H1 (cell line): ENCODE results near the gene FFAR2. TPM values are rescaled to one million over a fixed set of nuclear protein-coding genes. Genes with fewer than 3 reads are reported as not detected.

Source experiments
- CTCF ChIA-PET: fragments of 300-600 bp; sonication (Branson Sonifier 250); formaldehyde crosslinking; loops from one replicate; lab custom pipeline; 2021; ENCODE audit not compliant: partially characterized antibody; lab: Charles Lee
- POLR2A ChIA-PET: fragments of 300-600 bp; sonication (Branson Sonifier 250); formaldehyde crosslinking; loops from one replicate; lab custom pipeline; 2021; ENCODE audit warnings: inconsistent platforms; ENCODE audit not compliant: partially characterized antibody; lab: Charles Lee
- DNase-seq, 2 experiments: peaks; one replicate each; pipeline versions ENCODE4 v3.0.0 to v3.0.0-alpha.2; 2010 to 2022; ENCODE audit warnings: low spot score in 2 of 2, low read depth in 1 of 2, mixed read lengths in 1 of 2
- FAIRE-seq: peaks from 2 replicates; lab custom pipeline; 2011; peaks lifted over from hg19 to GRCh38; lab: Jason Lieb, UNC
- H2AFZ ChIP-seq: 2 replicates; pipeline ENCODE4 v1.8.1; 2012; ENCODE audit warnings: low read length, inconsistent platforms
- H2AK5ac ChIP-seq: 2 replicates; pipeline ENCODE4 v1.6.1; 2013; ENCODE audit warnings: low read depth, low read length
- H2BK120ac ChIP-seq: replicated peaks from 2 replicates; pipeline ENCODE3; 2013; ENCODE audit warnings: low read depth, low read length, inconsistent platforms
- H2BK12ac ChIP-seq: 2 replicates; pipeline ENCODE4 v1.6.1; 2013; ENCODE audit warnings: low read depth, low read length
- H2BK15ac ChIP-seq: 2 replicates; pipeline ENCODE4 v1.6.1; 2013; ENCODE audit warnings: low read length
- H2BK20ac ChIP-seq: 2 replicates; pipeline ENCODE4 v1.6.1; 2013; ENCODE audit warnings: low read length
- H2BK5ac ChIP-seq: 2 replicates; pipeline ENCODE4 v1.6.1; 2013; ENCODE audit warnings: low read depth, low read length
- H3K14ac ChIP-seq: 2 replicates; pipeline ENCODE4 v1.6.1; 2013; ENCODE audit warnings: inconsistent platforms; ENCODE audit not compliant: insufficient read length
- H3K18ac ChIP-seq: 2 replicates; pipeline ENCODE4 v1.6.1; 2013; ENCODE audit warnings: low read length; ENCODE audit errors: extremely low read depth
- H3K23ac ChIP-seq: 2 replicates; pipeline ENCODE4 v1.6.1; 2013; ENCODE audit warnings: inconsistent platforms; ENCODE audit not compliant: insufficient read length
- H3K23me2 ChIP-seq: 2 replicates; pipeline ENCODE4 v1.6.1; 2013; ENCODE audit warnings: low read depth, low read length
- H3K27ac ChIP-seq: 2 replicates; pipeline ENCODE4 v1.6.1; 2011; ENCODE audit warnings: low read depth, low read length, inconsistent platforms
- H3K27me3 ChIP-seq, 4 experiments: replicated peaks in 1 of 4; 1 replicate in 1 of 4; 2 replicates in 3 of 4; pipeline versions ENCODE4 v1.6.1 to v1.8.1; 2011 to 2013; ENCODE audit warnings: low read length in 3 of 4, mild to moderate bottlenecking in 3 of 4, inconsistent platforms in 2 of 4, mixed read lengths in 2 of 4, moderate library complexity in 1 of 4; ENCODE audit not compliant: control insufficient read depth in 3 of 4, insufficient read depth in 3 of 4; ENCODE audit errors: extremely low read depth in 1 of 4
- H3K36me3 ChIP-seq, 4 experiments: 2 replicates each; pipeline versions ENCODE4 v1.6.1 to v1.8.1; 2011 to 2013; ENCODE audit warnings: mild to moderate bottlenecking in 4 of 4, low read length in 3 of 4, moderate library complexity in 2 of 4, control low read depth in 1 of 4, inconsistent platforms in 1 of 4; ENCODE audit not compliant: insufficient read depth in 4 of 4, control insufficient read depth in 2 of 4
- H3K4ac ChIP-seq: replicated peaks from 2 replicates; pipeline ENCODE3; 2013; ENCODE audit warnings: low read length, low read depth, mixed read lengths, inconsistent platforms; ENCODE audit not compliant: insufficient read length
- H3K4me1 ChIP-seq, 4 experiments: replicated peaks in 1 of 4; 1 replicate in 1 of 4; 2 replicates in 3 of 4; pipeline versions ENCODE4 v1.6.1 to v1.8.1; 2011 to 2013; ENCODE audit warnings: low read length in 3 of 4, inconsistent platforms in 2 of 4, mixed read lengths in 1 of 4; ENCODE audit not compliant: insufficient read depth in 4 of 4, control insufficient read depth in 3 of 4
- H3K4me2 ChIP-seq, 2 experiments: 2 replicates each; pipeline versions ENCODE4 v1.6.1 to v1.8.1; 2011 to 2013; ENCODE audit warnings: low read depth in 2 of 2, low read length in 2 of 2, control low read depth in 1 of 2, inconsistent platforms in 1 of 2, mild to moderate bottlenecking in 1 of 2; ENCODE audit not compliant: insufficient read depth in 1 of 2
- H3K4me3 ChIP-seq, 4 experiments: fragments of 200-600, 300-600 bp in 1 of 4; sonication (generic), shearing (Covaris generic), sonication (Bioruptor Twin) in 1 of 4; 2 replicates each; pipeline versions ENCODE4 v1.5.1 to v1.8.1; 2011 to 2016; ENCODE audit warnings: low read length in 4 of 4, low read depth in 3 of 4, control low read depth in 2 of 4, inconsistent platforms in 2 of 4, mild to moderate bottlenecking in 2 of 4, mixed read lengths in 1 of 4, moderate library complexity in 1 of 4; ENCODE audit not compliant: insufficient read depth in 2 of 4; ENCODE audit errors: extremely low read depth in 1 of 4
- H3K56ac ChIP-seq: replicated peaks from 2 replicates; pipeline ENCODE3; 2013; ENCODE audit warnings: low read depth, mild to moderate bottlenecking, mixed read lengths, low read length, inconsistent platforms; ENCODE audit not compliant: insufficient read length
- H3K79me1 ChIP-seq: 2 replicates; pipeline ENCODE4 v1.6.1; 2013; ENCODE audit warnings: low read depth, low read length, control low read depth
- H3K79me2 ChIP-seq, 2 experiments: 2 replicates each; pipeline versions ENCODE4 v1.6.1 to v1.8.1; 2012 to 2013; ENCODE audit warnings: low read length in 2 of 2, mild to moderate bottlenecking in 2 of 2, inconsistent platforms in 1 of 2; ENCODE audit not compliant: insufficient read depth in 2 of 2, control insufficient read depth in 1 of 2
- H3K9ac ChIP-seq, 4 experiments: replicated peaks in 1 of 4; 1 replicate in 1 of 4; 2 replicates in 3 of 4; pipeline versions ENCODE4 v1.6.1 to v1.8.1; 2011 to 2013; ENCODE audit warnings: low read depth in 3 of 4, low read length in 3 of 4, control low read depth in 2 of 4, mild to moderate bottlenecking in 2 of 4, moderate library complexity in 2 of 4, inconsistent platforms in 1 of 4; ENCODE audit errors: extremely low read depth in 1 of 4
- H3K9me3 ChIP-seq, 2 experiments: 2 replicates each; pipeline versions ENCODE4 v1.6.1 to v1.8.1; 2012 to 2013; ENCODE audit warnings: mild to moderate bottlenecking in 2 of 2, moderate library complexity in 2 of 2, control low read depth in 1 of 2, inconsistent platforms in 1 of 2, low read depth in 1 of 2, low read length in 1 of 2, mixed read lengths in 1 of 2; ENCODE audit not compliant: insufficient read depth in 2 of 2
- H4K20me1 ChIP-seq, 2 experiments: replicated peaks in 1 of 2; 2 replicates each; pipeline versions ENCODE3 to v1.8.1; 2011 to 2013; ENCODE audit warnings: inconsistent platforms in 2 of 2, low read length in 2 of 2, mild to moderate bottlenecking in 1 of 2; ENCODE audit not compliant: insufficient read depth in 2 of 2, control insufficient read depth in 1 of 2
- H4K5ac ChIP-seq: 2 replicates; pipeline ENCODE4 v1.6.1; 2013; ENCODE audit warnings: low read length, low read depth, mixed read lengths, inconsistent platforms; ENCODE audit not compliant: insufficient read length
- H4K8ac ChIP-seq: 2 replicates; pipeline ENCODE4 v1.8.0; 2013; ENCODE audit warnings: mild to moderate bottlenecking, moderate library complexity, low read length, inconsistent platforms; ENCODE audit not compliant: insufficient read depth; ENCODE audit errors: extremely low read depth
- H4K91ac ChIP-seq: replicated peaks from 2 replicates; pipeline ENCODE3; 2013; ENCODE audit warnings: low read length, mixed read lengths, inconsistent platforms; ENCODE audit not compliant: insufficient read length
- BRCA1 ChIP-seq: IDR thresholded peaks from 2 replicates; pipeline ENCODE4 v1.6.1; 2012; ENCODE audit warnings: low read depth, low read length, improper control_type of control experiment
- CHD1 ChIP-seq: IDR thresholded peaks from 2 replicates; pipeline ENCODE4 v1.6.1; 2012; ENCODE audit warnings: low read depth, low read length, improper control_type of control experiment
- CTBP2 ChIP-seq: IDR thresholded peaks from 2 replicates; pipeline ENCODE4 v1.7.0; 2011; ENCODE audit warnings: borderline replicate concordance, mild to moderate bottlenecking, moderate library complexity, mixed read lengths, low read length; ENCODE audit not compliant: insufficient read depth, insufficient read length
- NRF1 ChIP-seq: IDR thresholded peaks from 2 replicates; pipeline ENCODE4 v1.6.1; 2011; ENCODE audit warnings: mild to moderate bottlenecking, low read depth, low read length, improper control_type of control experiment
- YY1 ChIP-seq: IDR thresholded peaks from 2 replicates; pipeline ENCODE4 v1.6.1; 2011; ENCODE audit warnings: low read depth, mild to moderate bottlenecking, low read length
- WGBS, 2 experiments: shearing (Covaris generic) in 1 of 2; methylation state at CpG; one replicate each; pipeline versions ENCODE4 v1.1.6 to v1.1.7; 2013 to 2015; ENCODE audit warnings: low lambda C conversion rate in 2 of 2, mixed read lengths in 2 of 2, inconsistent platforms in 1 of 2, low coverage in 1 of 2, missing lambda C conversion rate in 1 of 2; ENCODE audit not compliant: insufficient replicate concordance in 2 of 2, insufficient coverage in 1 of 2, insufficient read length in 1 of 2; ENCODE audit errors: extremely low coverage in 1 of 2, missing lambda C conversion rate in 1 of 2; 5-methylcytosine and 5-hydroxymethylcytosine counted together
- polyA plus RNA-seq, 7 experiments: library from polyadenylated mRNA; depleted of rRNA in 3 of 7; stranded (reverse) in 5 of 7; unstranded in 2 of 7; fragments of >200 nt in 5 of 7; fragments of 200-250 nt in 2 of 7; gene quantifications; 1 replicate in 5 of 7; 2 replicates in 1 of 7; 4 replicates in 1 of 7; pipeline versions ENCODE4 v1.2.1 to v1.2.3, GENCODE V29; 2011 to 2013; ENCODE audit warnings: missing spikeins in 2 of 7, mixed read lengths in 2 of 7
- total RNA-seq: library from RNA; stranded (reverse); fragmentation: NEBNext Ultra II Directional; extraction: Animal tissue kit (Norgen Biotek cat#: 25700); gene quantifications from 2 replicates; pipeline ENCODE4 v1.2.1, GENCODE V29; 2021

Gene FFAR2
- total and polyA plus RNA-seq, 2 of the 8 experiments (the other 6 are each of a cell fraction or from before 2014, with no cell fraction given): not detected

GRCh38 chr19:35421362-35421761, 26.7 kb upstream of the FFAR2 start:
- no peak for DNase-seq
- Histone ChIP-seq H2BK5ac (no peak overlapping the region), H3K36me3 (no peaks in the 10 kb centered on the region), H3K9me3 (no peaks in the 10 kb centered on the region), H3K79me1 (no peaks in the 10 kb centered on the region), H3K14ac (no peak overlapping the region), H2BK15ac (no peak overlapping the region), H3K27me3 (no peaks in the 10 kb centered on the region), H4K91ac (no peak overlapping the region), H4K8ac (no peak overlapping the region), H3K23me2 (no peaks in the 10 kb centered on the region), H3K27ac (no peak overlapping the region), H2BK20ac (no peak overlapping the region), H3K79me2 (no peaks in the 10 kb centered on the region), H4K20me1 (no peaks in the 10 kb centered on the region), H3K18ac (no peak overlapping the region), H2AK5ac (no peak overlapping the region), H2BK12ac (no peak overlapping the region), H4K5ac (no peak overlapping the region), H3K9ac (no peak overlapping the region), H3K4me3 (no peak overlapping the region), H3K4me1 (no peaks in the 10 kb centered on the region), H2AFZ (no peak overlapping the region), H2BK120ac (no peak overlapping the region), H3K56ac (no peak overlapping the region), H3K4me2 (no peak overlapping the region), H3K23ac (no peak overlapping the region), H3K4ac (no peak overlapping the region)
- no peak for FAIRE-seq
- WGBS, 2 experiments: 89% methylated on average over 11 of the region's 11 CpGs; no CpG with 5 or more reads in 1 of the 2 experiments
- CTCF ChIA-PET: interaction anchor here (0.9 to 1.4 kb wide), 7 partner anchors 9 to 69 kb away, joined by 3 to 6 read pairs (median 3); partner anchors contain the start of gene FFAR2
- POLR2A ChIA-PET: no interaction called here
- TF ChIP-seq CTBP2 (no peak), YY1 (no peak), NRF1 (no peak), BRCA1 (no peak), CHD1 (no peak)
